Stimulated activated memory B cell treated with anti-CD40 and anti-IgM and Interleukin-4, amounts not matched to agents 10 μg/mL and 1 μg/mL and 100 μg/mL, for 72 hours (primary cell): ENCODE results near the gene GXYLT2.

Source experiments
- ATAC-seq: fragments of 150-1000 bp; cut with Tn5 transposase; 2 replicates; pipeline ENCODE4 v1.10.0; 2021
- H3K27ac Mint-ChIP-seq: one replicate; pipeline ENCODE4 v1.8.0; 2022; ENCODE audit warnings: mild to moderate bottlenecking, mixed read lengths
- H3K27me3 Mint-ChIP-seq: one replicate; pipeline ENCODE4 v1.8.0; 2022; ENCODE audit warnings: mixed read lengths
- H3K36me3 Mint-ChIP-seq: one replicate; pipeline ENCODE4 v1.8.0; 2022; ENCODE audit warnings: mixed read lengths
- H3K4me1 Mint-ChIP-seq: one replicate; pipeline ENCODE4 v1.8.0; 2022; ENCODE audit warnings: mixed read lengths
- H3K4me3 Mint-ChIP-seq: one replicate; pipeline ENCODE4 v1.8.0; 2022; ENCODE audit warnings: mild to moderate bottlenecking, moderate library complexity, mixed read lengths
- H3K9me3 Mint-ChIP-seq: one replicate; pipeline ENCODE4 v1.8.0; 2022; ENCODE audit warnings: mixed read lengths

GXYLT2 gene

GRCh38 chr3:72889310-72890165, 1.7 kb downstream of the GXYLT2 start:
- H3K4me1 Mint-ChIP-seq, result peaks cover 10% of the 10 kb centered on the region
- H3K27me3 Mint-ChIP-seq, result peaks cover 76% of the 10 kb centered on the region
- ATAC-seq, result no peak
- no peak overlapping the region for H3K4me3 Mint-ChIP-seq
- no peaks in the 10 kb centered on the region for H3K36me3 Mint-ChIP-seq
- H3K9me3 Mint-ChIP-seq, result peaks cover 3% of the 10 kb centered on the region
- no peak overlapping the region for H3K27ac Mint-ChIP-seq

- Mint-ChIP-seq H3K27ac (no peak overlapping the region), H3K36me3 (no peaks in the 10 kb centered on the region), H3K4me1 (peaks cover 10% of the 10 kb centered on the region), H3K9me3 (peaks cover 3% of the 10 kb centered on the region), H3K27me3 (peaks cover 74% of the 10 kb centered on the region), H3K4me3 (no peak overlapping the region)
- no peak for ATAC-seq
Observed at GRCh38 chr3:72890166-72890925, 2.5 kb downstream of the GXYLT2 start.

- H3K27me3 Mint-ChIP-seq, result peaks cover 65% of the 10 kb centered on the region
- H3K4me1 Mint-ChIP-seq, result peaks cover 10% of the 10 kb centered on the region
- no peak overlapping the region for H3K27ac Mint-ChIP-seq
- ATAC-seq, result no peak
- H3K4me3 Mint-ChIP-seq, result no peak overlapping the region
- H3K9me3 Mint-ChIP-seq, result peaks cover 3% of the 10 kb centered on the region
- H3K36me3 Mint-ChIP-seq, result no peaks in the 10 kb centered on the region
Observed at GRCh38 chr3:72891053-72891855, 3.4 kb downstream of the GXYLT2 start.

- Mint-ChIP-seq H3K36me3 (no peaks in the 10 kb centered on the region), H3K9me3 (peaks cover 3% of the 10 kb centered on the region), H3K27me3 (peaks cover 56% of the 10 kb centered on the region), H3K27ac (no peak overlapping the region), H3K4me3 (no peak overlapping the region), H3K4me1 (peaks cover 7% of the 10 kb centered on the region)
- no peak for ATAC-seq
Observed at GRCh38 chr3:72892081-72892775, 4.4 kb downstream of the GXYLT2 start.

- peaks cover 3% of the 10 kb centered on the region for H3K9me3 Mint-ChIP-seq
- H3K4me3 Mint-ChIP-seq, result no peak overlapping the region
- no peak for ATAC-seq
Observed at GRCh38 chr3:72892870-72893269, 5.0 kb downstream of the GXYLT2 start.

GRCh38 chr3:72894976-72895552, 7.2 kb downstream of the GXYLT2 start:
- no peak overlapping the region for H3K27ac Mint-ChIP-seq
- H3K27me3 Mint-ChIP-seq, result peaks cover 37% of the 10 kb centered on the region
- H3K4me1 Mint-ChIP-seq, result no peaks in the 10 kb centered on the region
- ATAC-seq, result no peak
- no peaks in the 10 kb centered on the region for H3K36me3 Mint-ChIP-seq
- peaks cover 3% of the 10 kb centered on the region for H3K9me3 Mint-ChIP-seq
- H3K4me3 Mint-ChIP-seq, result no peak overlapping the region

More at GRCh38 chr3:72892870-72893269, 5.0 kb downstream of the GXYLT2 start:
- Mint-ChIP-seq H3K36me3 (no peaks in the 10 kb centered on the region), H3K27me3 (peaks cover 49% of the 10 kb centered on the region), H3K4me1 (peaks cover under 1% of the 10 kb centered on the region), H3K27ac (no peak overlapping the region)

- Mint-ChIP-seq H3K36me3 (no peaks in the 10 kb centered on the region), H3K4me1 (no peaks in the 10 kb centered on the region), H3K27me3 (peaks cover 24% of the 10 kb centered on the region), H3K4me3 (no peak overlapping the region), H3K9me3 (peaks cover 3% of the 10 kb centered on the region), H3K27ac (no peak overlapping the region)
- ATAC-seq, result no peak
Observed at GRCh38 chr3:72896996-72897757, 9.3 kb downstream of the GXYLT2 start.

- Mint-ChIP-seq H3K27ac (no peak overlapping the region), H3K9me3 (peaks cover 3% of the 10 kb centered on the region), H3K27me3 (peaks cover 20% of the 10 kb centered on the region), H3K4me3 (no peak overlapping the region), H3K4me1 (no peaks in the 10 kb centered on the region), H3K36me3 (no peaks in the 10 kb centered on the region)
- ATAC-seq, result no peak
Observed at GRCh38 chr3:72897758-72898007, 9.8 kb downstream of the GXYLT2 start.

GRCh38 chr3:72899349-72899765, 11.5 kb downstream of the GXYLT2 start:
- H3K36me3 Mint-ChIP-seq, result no peaks in the 10 kb centered on the region
- no peak overlapping the region for H3K27ac Mint-ChIP-seq
- no peaks in the 10 kb centered on the region for H3K4me1 Mint-ChIP-seq
- H3K4me3 Mint-ChIP-seq, result no peak overlapping the region
- ATAC-seq, result no peak
- H3K27me3 Mint-ChIP-seq, result peaks cover 9% of the 10 kb centered on the region
- H3K9me3 Mint-ChIP-seq, result no peaks in the 10 kb centered on the region

GRCh38 chr3:72900048-72900447, 12.2 kb downstream of the GXYLT2 start:
- H3K4me3 Mint-ChIP-seq, result no peak overlapping the region
- ATAC-seq, result no peak
- H3K9me3 Mint-ChIP-seq, result no peaks in the 10 kb centered on the region
- H3K27ac Mint-ChIP-seq, result no peak overlapping the region
- H3K4me1 Mint-ChIP-seq, result no peaks in the 10 kb centered on the region
- H3K36me3 Mint-ChIP-seq, result no peaks in the 10 kb centered on the region
- peaks cover 9% of the 10 kb centered on the region for H3K27me3 Mint-ChIP-seq

- no peak overlapping the region for H3K27ac Mint-ChIP-seq
- no peaks in the 10 kb centered on the region for H3K4me1 Mint-ChIP-seq
- no peaks in the 10 kb centered on the region for H3K36me3 Mint-ChIP-seq
- H3K27me3 Mint-ChIP-seq, result peaks cover 9% of the 10 kb centered on the region
- H3K9me3 Mint-ChIP-seq, result no peaks in the 10 kb centered on the region
- H3K4me3 Mint-ChIP-seq, result no peak overlapping the region
- no peak for ATAC-seq
Observed at GRCh38 chr3:72901840-72902239, 14.0 kb downstream of the GXYLT2 start.

GRCh38 chr3:72903004-72903403, 15.2 kb downstream of the GXYLT2 start:
- no peak for ATAC-seq

GRCh38 chr3:72904163-72904562, 16.3 kb downstream of the GXYLT2 start:
- no peak overlapping the region for H3K4me3 Mint-ChIP-seq
- peaks cover 9% of the 10 kb centered on the region for H3K27me3 Mint-ChIP-seq
- H3K27ac Mint-ChIP-seq, result no peak overlapping the region
- no peak for ATAC-seq
- H3K9me3 Mint-ChIP-seq, result no peaks in the 10 kb centered on the region
- H3K36me3 Mint-ChIP-seq, result no peaks in the 10 kb centered on the region
- H3K4me1 Mint-ChIP-seq, result no peaks in the 10 kb centered on the region

More at GRCh38 chr3:72903004-72903403, 15.2 kb downstream of the GXYLT2 start:
- no peak overlapping the region for H3K4me3 Mint-ChIP-seq
- no peak overlapping the region for H3K27ac Mint-ChIP-seq
- H3K27me3 Mint-ChIP-seq, result peaks cover 9% of the 10 kb centered on the region
- H3K36me3 Mint-ChIP-seq, result no peaks in the 10 kb centered on the region
- H3K4me1 Mint-ChIP-seq, result no peaks in the 10 kb centered on the region
- no peaks in the 10 kb centered on the region for H3K9me3 Mint-ChIP-seq

- Mint-ChIP-seq H3K4me3 (no peak overlapping the region), H3K36me3 (no peaks in the 10 kb centered on the region), H3K27ac (no peak overlapping the region), H3K4me1 (no peaks in the 10 kb centered on the region), H3K9me3 (no peaks in the 10 kb centered on the region), H3K27me3 (peaks cover 9% of the 10 kb centered on the region)
- no peak for ATAC-seq
Observed at GRCh38 chr3:72906154-72906553, 18.3 kb downstream of the GXYLT2 start.
